ENCODE results near the gene BMPR1A.
A peak's percentile ranks its signal among the peaks of the same experiment; 100 is the strongest.
"Not testable (repeated sequence)": the region's sequence is repeated elsewhere in the genome, so short reads cannot be mapped to it uniquely, and the experiment has no call there.

The BMPR1A gene

GRCh38 chr10:86936661-86937501, 180.5 kb downstream of the BMPR1A start:
- Histone ChIP-seq H3K27ac (ENCODE audit: low read length) (no peak overlapping the region), H3K4me3 (ENCODE audit: low read depth in 1 of 2, low read length in 2 of 2) (no peak overlapping the region), H3K9me3 (ENCODE audit: control insufficient read depth in 1 of 2, low read length in 2 of 2) (no peaks in the 10 kb centered on the region), H3K27me3 (ENCODE audit: low read depth, low read length) (no peaks in the 10 kb centered on the region), H3K36me3 (ENCODE audit: control insufficient read depth in 1 of 2, insufficient read depth in 2 of 2, low read length in 2 of 2) (peaks cover 5 to 11% of the 10 kb centered on the region in 2 donors), H3K4me1 (ENCODE audit: control insufficient read depth in 1 of 2, insufficient read depth in 2 of 2, low read length in 2 of 2) (peaks cover 0 to under 1% of the 10 kb centered on the region in 2 donors)

DNA sequence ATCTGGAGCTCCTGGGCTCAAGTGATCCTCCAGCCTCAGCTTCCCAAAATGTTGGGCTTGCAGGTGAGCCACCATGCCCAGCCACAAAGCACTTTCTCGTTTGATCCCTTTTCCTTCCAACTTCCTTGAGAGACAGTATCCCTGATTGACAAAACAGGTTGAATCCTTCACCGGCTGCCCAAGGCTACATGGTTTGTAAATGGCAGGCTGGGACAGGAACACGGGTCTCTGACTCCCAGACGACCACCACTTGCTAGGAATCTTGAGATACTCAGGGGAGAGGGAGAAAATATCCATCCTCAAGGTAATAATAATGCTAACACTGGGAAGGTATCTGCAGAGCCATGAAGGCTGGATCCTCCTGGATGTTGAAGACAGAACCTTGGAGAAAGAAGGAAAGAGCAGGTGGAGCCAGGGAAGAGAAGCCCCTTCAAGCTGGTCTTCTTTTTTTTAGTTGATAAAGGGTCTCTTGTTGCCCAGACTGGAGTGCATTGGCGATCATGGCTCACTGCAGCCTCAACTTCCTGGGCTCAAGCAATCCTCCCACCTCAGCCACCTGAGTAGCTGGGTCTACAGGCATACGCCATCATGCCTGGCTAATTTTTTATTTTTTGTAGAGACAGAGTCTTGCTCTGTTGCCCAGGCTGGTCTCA, 181.2 kb downstream of the BMPR1A start:
- Histone ChIP-seq H3K4me1 (ENCODE audit: control insufficient read depth in 1 of 2, insufficient read depth in 2 of 2, low read length in 2 of 2) (peaks cover 0 to 8% of the 10 kb centered on the region in 2 donors), H3K9me3 (ENCODE audit: control insufficient read depth in 1 of 2, low read length in 2 of 2) (no peaks in the 10 kb centered on the region), H3K36me3 (ENCODE audit: control insufficient read depth in 1 of 2, insufficient read depth in 2 of 2, low read length in 2 of 2) (peaks cover 3 to 11% of the 10 kb centered on the region in 2 donors), H3K27me3 (ENCODE audit: low read depth, low read length) (no peaks in the 10 kb centered on the region), H3K27ac (ENCODE audit: low read length) (no peak overlapping the region), H3K4me3 (ENCODE audit: low read depth in 1 of 2, low read length in 2 of 2) (no peak overlapping the region)

DNA sequence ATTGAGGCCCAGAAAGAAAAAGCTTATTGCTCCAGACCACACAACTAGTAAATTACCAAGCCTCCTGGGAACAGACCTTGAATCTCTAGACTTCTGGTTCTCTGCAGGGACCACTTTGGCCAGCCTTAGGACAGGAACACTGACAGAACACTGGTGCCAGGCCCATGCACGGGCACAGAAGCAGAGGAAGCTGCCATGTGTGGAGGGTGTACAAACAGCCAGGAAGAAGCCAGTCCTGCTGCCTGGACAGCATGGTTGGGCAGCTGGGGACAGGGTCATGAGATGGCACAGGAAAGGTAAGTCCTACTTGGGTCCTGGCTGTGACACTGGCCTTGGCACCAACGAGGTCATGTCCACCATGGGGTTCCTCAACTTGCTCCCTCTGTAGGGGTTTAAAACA, 181.8 kb downstream of the BMPR1A start:
- Histone ChIP-seq H3K27me3 (ENCODE audit: low read depth, low read length) (no peaks in the 10 kb centered on the region), H3K36me3 (ENCODE audit: control insufficient read depth in 1 of 2, insufficient read depth in 2 of 2, low read length in 2 of 2) (peaks cover 3 to 11% of the 10 kb centered on the region in 2 donors), H3K4me3 (ENCODE audit: low read depth in 1 of 2, low read length in 2 of 2) (no peak overlapping the region), H3K9me3 (ENCODE audit: control insufficient read depth in 1 of 2, low read length in 2 of 2) (no peaks in the 10 kb centered on the region), H3K4me1 (ENCODE audit: control insufficient read depth in 1 of 2, insufficient read depth in 2 of 2, low read length in 2 of 2) (peaks cover 0 to 14% of the 10 kb centered on the region in 2 donors), H3K27ac (ENCODE audit: low read length) (no peak overlapping the region)

DNA sequence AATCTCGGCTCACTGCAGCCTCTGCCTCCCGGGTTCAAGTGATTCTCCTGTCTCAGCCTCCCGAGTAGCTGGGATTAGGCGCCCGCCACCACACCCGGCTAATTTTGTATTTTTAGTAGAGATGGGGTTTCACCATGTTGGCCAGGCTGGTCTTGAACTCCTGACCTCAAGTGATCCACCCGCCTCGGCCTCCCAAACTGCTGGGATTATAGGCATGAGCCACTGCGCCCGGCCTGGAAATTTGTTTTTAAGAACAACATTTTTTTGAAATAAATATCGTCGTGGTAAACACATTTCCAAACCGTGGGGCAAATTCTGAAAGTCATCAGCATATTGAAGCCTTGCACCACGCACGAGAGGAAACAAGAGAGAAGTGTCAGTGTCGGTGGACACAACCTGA, 183.7 kb downstream of the BMPR1A start:
- H3K27me3 ChIP-seq (ENCODE audit: low read depth, low read length); H3K27ac ChIP-seq (ENCODE audit: low read length); H3K4me3 ChIP-seq (ENCODE audit: low read depth in 1 of 2, low read length in 2 of 2); H3K9me3 ChIP-seq (ENCODE audit: control insufficient read depth in 1 of 2, low read length in 2 of 2); H3K36me3 ChIP-seq (ENCODE audit: control insufficient read depth in 1 of 2, insufficient read depth in 2 of 2, low read length in 2 of 2): not testable (repeated sequence)
- H3K4me1 ChIP-seq (ENCODE audit: control insufficient read depth in 1 of 2, insufficient read depth in 2 of 2, low read length in 2 of 2): peaks cover 0 to 19% of the 10 kb centered on the region in 2 donors

DNA sequence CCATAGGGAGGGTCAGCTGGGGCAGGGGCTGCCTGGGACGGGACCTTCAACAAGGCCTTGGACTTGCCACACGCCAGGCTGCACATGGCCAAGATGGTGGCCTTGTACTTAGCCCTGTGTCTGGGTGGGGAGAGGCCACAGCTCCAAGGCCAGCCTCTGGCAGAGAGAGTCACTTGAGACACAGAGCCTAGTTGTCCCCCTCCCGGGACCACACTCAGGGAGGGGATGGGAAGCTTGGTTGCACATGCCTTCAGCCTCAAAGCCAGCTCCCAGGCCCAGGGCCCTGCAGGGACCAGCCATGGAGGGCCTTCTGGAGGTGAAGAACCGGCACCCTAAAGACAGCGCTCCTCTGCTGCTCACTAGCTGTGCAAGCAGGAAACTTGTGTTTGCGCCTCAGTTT, 184.3 kb downstream of the BMPR1A start:
- H3K4me3 ChIP-seq (ENCODE audit: low read depth in 1 of 2, low read length in 2 of 2): no peak overlapping the region
- peaks cover 0 to 8% of the 10 kb centered on the region in 2 donors for H3K36me3 ChIP-seq (ENCODE audit: control insufficient read depth in 1 of 2, insufficient read depth in 2 of 2, low read length in 2 of 2)
- H3K27ac ChIP-seq (ENCODE audit: low read length): no peak overlapping the region
- H3K27me3 ChIP-seq (ENCODE audit: low read depth, low read length): no peaks in the 10 kb centered on the region
- no peaks in the 10 kb centered on the region for H3K9me3 ChIP-seq (ENCODE audit: control insufficient read depth in 1 of 2, low read length in 2 of 2)
- peaks cover 0 to 25% of the 10 kb centered on the region in 2 donors for H3K4me1 ChIP-seq (ENCODE audit: control insufficient read depth in 1 of 2, insufficient read depth in 2 of 2, low read length in 2 of 2)

GRCh38 chr10:86941426-86941825, 185.0 kb downstream of the BMPR1A start:
- Histone ChIP-seq H3K27ac (ENCODE audit: low read length) (no peak overlapping the region), H3K4me1 (ENCODE audit: control insufficient read depth in 1 of 2, insufficient read depth in 2 of 2, low read length in 2 of 2) (peaks cover 0 to 30% of the 10 kb centered on the region in 2 donors), H3K4me3 (ENCODE audit: low read depth in 1 of 2, low read length in 2 of 2) (no peak overlapping the region), H3K36me3 (ENCODE audit: control insufficient read depth in 1 of 2, insufficient read depth in 2 of 2, low read length in 2 of 2) (peaks cover 0 to 6% of the 10 kb centered on the region in 2 donors), H3K9me3 (ENCODE audit: control insufficient read depth in 1 of 2, low read length in 2 of 2) (no peaks in the 10 kb centered on the region), H3K27me3 (ENCODE audit: low read depth, low read length) (no peaks in the 10 kb centered on the region)

- Histone ChIP-seq H3K27me3 (ENCODE audit: low read depth, low read length) (no peaks in the 10 kb centered on the region), H3K36me3 (ENCODE audit: control insufficient read depth in 1 of 2, insufficient read depth in 2 of 2, low read length in 2 of 2) (peaks cover 0 to under 1% of the 10 kb centered on the region in 2 donors), H3K4me1 (ENCODE audit: control insufficient read depth in 1 of 2, insufficient read depth in 2 of 2, low read length in 2 of 2) (peaks cover 0 to 30% of the 10 kb centered on the region in 2 donors), H3K27ac (ENCODE audit: low read length) (no peak overlapping the region), H3K4me3 (ENCODE audit: low read depth in 1 of 2, low read length in 2 of 2) (no peak overlapping the region), H3K9me3 (ENCODE audit: control insufficient read depth in 1 of 2, low read length in 2 of 2) (no peaks in the 10 kb centered on the region)
These were observed 185.6 kb downstream of the BMPR1A start for GRCh38 chr10:86941991-86942421.

GRCh38 chr10:86942441-86943315, 186.3 kb downstream of the BMPR1A start:
- H3K4me1 ChIP-seq (ENCODE audit: control insufficient read depth in 1 of 2, insufficient read depth in 2 of 2, low read length in 2 of 2): peaks cover 0 to 30% of the 10 kb centered on the region in 2 donors
- H3K36me3 ChIP-seq (ENCODE audit: control insufficient read depth in 1 of 2, insufficient read depth in 2 of 2, low read length in 2 of 2): no peaks in the 10 kb centered on the region
- peak overlapping the region in 1 of 2 donors; percentile 12 for H3K4me3 ChIP-seq (ENCODE audit: low read depth in 1 of 2, low read length in 2 of 2)
- H3K27ac ChIP-seq (ENCODE audit: low read length): no peak overlapping the region
- H3K27me3 ChIP-seq (ENCODE audit: low read depth, low read length): no peaks in the 10 kb centered on the region
- H3K9me3 ChIP-seq (ENCODE audit: control insufficient read depth in 1 of 2, low read length in 2 of 2): no peaks in the 10 kb centered on the region

GRCh38 chr10:86943316-86944030, 187.1 kb downstream of the BMPR1A start:
- Histone ChIP-seq H3K27me3 (ENCODE audit: low read depth, low read length) (no peaks in the 10 kb centered on the region), H3K9me3 (ENCODE audit: control insufficient read depth in 1 of 2, low read length in 2 of 2) (no peaks in the 10 kb centered on the region), H3K4me3 (ENCODE audit: low read depth in 1 of 2, low read length in 2 of 2) (no peak overlapping the region), H3K36me3 (ENCODE audit: control insufficient read depth in 1 of 2, insufficient read depth in 2 of 2, low read length in 2 of 2) (no peaks in the 10 kb centered on the region), H3K4me1 (ENCODE audit: control insufficient read depth in 1 of 2, insufficient read depth in 2 of 2, low read length in 2 of 2) (peaks cover 0 to 30% of the 10 kb centered on the region in 2 donors), H3K27ac (ENCODE audit: low read length) (no peak overlapping the region)

DNA sequence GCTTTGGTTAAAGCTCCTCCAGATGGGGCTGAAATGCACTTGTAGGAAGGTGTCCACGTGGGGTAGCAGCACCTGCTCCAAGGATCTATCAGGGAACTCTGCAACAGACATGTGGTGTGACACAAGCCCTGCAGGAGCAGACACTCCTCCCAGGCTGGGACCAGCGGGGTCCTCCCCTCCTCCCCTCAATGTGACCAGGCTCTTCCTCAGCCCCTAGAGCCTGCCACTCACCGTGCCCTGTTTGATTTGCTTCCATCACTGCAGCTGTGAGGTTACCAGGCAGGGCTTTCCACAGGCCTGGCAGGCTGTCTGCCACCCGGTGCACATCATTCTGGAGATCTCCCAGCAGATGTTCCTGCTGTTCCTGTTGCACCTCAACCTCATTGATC, 187.6 kb downstream of the BMPR1A start:
- Histone ChIP-seq H3K4me1 (ENCODE audit: control insufficient read depth in 1 of 2, insufficient read depth in 2 of 2, low read length in 2 of 2) (peaks cover 0 to 30% of the 10 kb centered on the region in 2 donors), H3K27me3 (ENCODE audit: low read depth, low read length) (no peaks in the 10 kb centered on the region), H3K36me3 (ENCODE audit: control insufficient read depth in 1 of 2, insufficient read depth in 2 of 2, low read length in 2 of 2) (no peaks in the 10 kb centered on the region), H3K9me3 (ENCODE audit: control insufficient read depth in 1 of 2, low read length in 2 of 2) (no peaks in the 10 kb centered on the region), H3K27ac (ENCODE audit: low read length) (no peak overlapping the region), H3K4me3 (ENCODE audit: low read depth in 1 of 2, low read length in 2 of 2) (no peak overlapping the region)
